Neural progenitor cell (in vitro differentiated cells): ENCODE data around the gene LIPC.

Experiments used
- CTCF ChIP-seq: fragments of 200-600 bp; sonication (generic); IDR thresholded peaks from 2 replicates; pipeline ENCODE4 v1.5.1; 2017; ENCODE audit warnings: antibody characterized with exemption, mild to moderate bottlenecking
- EZH2 ChIP-seq: fragments of 200-600 bp; sonication (generic); IDR thresholded peaks from 2 replicates; pipeline ENCODE4 v1.6.1; 2017; ENCODE audit warnings: antibody characterized with exemption, mild to moderate bottlenecking, moderate library complexity

- no peak for TF ChIP-seq EZH2
- no peak for TF ChIP-seq CTCF
Measured at GRCh38 chr15:58583171-58583908, 151.5 kb downstream of the LIPC start.
